ENCODE data around the gene USP3. TPM values are rescaled to one million over a fixed set of nuclear protein-coding genes. Genes with fewer than 3 reads are reported as not detected.

Gene USP3
- total and polyA plus RNA-seq, 9 of the 15 experiments (the other 6 are each of a cell fraction or from before 2014, with no cell fraction given), result 17.3 to 54.3 (median 34.8) TPM

DNA sequence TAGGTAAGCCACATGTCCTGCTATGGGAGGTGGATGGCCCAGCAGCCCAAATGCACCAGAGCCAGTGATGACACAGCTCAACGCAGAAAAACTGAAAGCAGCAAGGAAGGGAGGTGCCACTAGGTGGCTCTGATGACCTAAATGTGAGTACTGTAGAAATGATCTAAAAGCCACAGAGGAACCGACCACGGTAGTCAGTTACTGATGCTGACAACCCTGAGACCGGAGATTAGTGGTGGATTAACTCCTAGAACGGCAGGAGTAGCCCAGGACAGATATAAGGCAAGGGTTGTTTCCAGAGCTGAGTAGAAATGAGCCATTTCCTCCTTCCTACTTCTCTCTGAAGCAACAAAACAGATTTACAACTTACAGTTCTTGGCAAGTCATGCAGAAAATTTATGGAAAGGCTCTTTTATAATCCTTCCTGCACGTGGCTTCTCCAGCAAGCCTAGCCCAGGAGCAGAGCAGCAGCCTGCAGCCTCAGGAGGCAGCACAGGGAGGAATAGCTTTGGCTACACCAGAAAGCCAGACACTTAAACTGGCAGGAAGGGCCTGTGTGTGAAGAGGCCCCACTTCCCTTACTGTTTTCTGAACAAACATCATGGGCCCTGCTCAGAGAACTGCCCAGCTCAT lies 105.9 kb downstream of the USP3 start (continued):
- TF ChIP-seq ATF1 (CRISPR knock-in tag; IDR thresholded peaks at IDR 0.05) (no peak), ATF1 (tag; IDR thresholded peaks at IDR 0.05) (0 out of 2 replicates have a peak, but pooled peaks have one; percentile 20), ZNF584 (CRISPR knock-in tag; IDR thresholded peaks at IDR 0.05; ENCODE audit: low read depth) (no peak), CC2D1A (IDR thresholded peaks at IDR 0.05) (no peak), PHF20 (IDR thresholded peaks at IDR 0.05; ENCODE audit: partially characterized antibody) (no peak), HMBOX1 (IDR thresholded peaks at IDR 0.05) (peak; percentile 95), REST (IDR thresholded peaks at IDR 0.05; ENCODE audit: borderline replicate concordance) (peak; percentile 70; the same call in 1 of the 2 replicates), REST (CRISPR knock-in tag; IDR thresholded peaks at IDR 0.05; ENCODE audit: low read depth) (no peak), ZNF586 (CRISPR knock-in tag; conservative IDR thresholded peaks at IDR 0.05) (no peak), RUNX1 (IDR thresholded peaks at IDR 0.05; ENCODE audit: low read depth) (no peak), USF1 (CRISPR knock-in tag; IDR thresholded peaks at IDR 0.05) (0 out of 2 replicates have a peak, but pooled peaks have one; percentile 10), ZNF133 (CRISPR knock-in tag; IDR thresholded peaks at IDR 0.05) (no peak), L3MBTL2 (IDR thresholded peaks at IDR 0.05) (no peak), SREBF2 (CRISPR knock-in tag; IDR thresholded peaks at IDR 0.05) (no peak), CAMTA2 (CRISPR knock-in tag; conservative IDR thresholded peaks at IDR 0.05) (no peak), RBFOX2 (IDR thresholded peaks at IDR 0.05; ENCODE audit: low read depth, low read length) (no peak), SAFB2 (IDR thresholded peaks at IDR 0.05; ENCODE audit: borderline replicate concordance, low read depth, low read length, severe bottlenecking) (no peak), NCOA1 (IDR thresholded peaks at IDR 0.05; ENCODE audit: low read depth) (no peak)
- TF ChIP-seq, protein P1, sequence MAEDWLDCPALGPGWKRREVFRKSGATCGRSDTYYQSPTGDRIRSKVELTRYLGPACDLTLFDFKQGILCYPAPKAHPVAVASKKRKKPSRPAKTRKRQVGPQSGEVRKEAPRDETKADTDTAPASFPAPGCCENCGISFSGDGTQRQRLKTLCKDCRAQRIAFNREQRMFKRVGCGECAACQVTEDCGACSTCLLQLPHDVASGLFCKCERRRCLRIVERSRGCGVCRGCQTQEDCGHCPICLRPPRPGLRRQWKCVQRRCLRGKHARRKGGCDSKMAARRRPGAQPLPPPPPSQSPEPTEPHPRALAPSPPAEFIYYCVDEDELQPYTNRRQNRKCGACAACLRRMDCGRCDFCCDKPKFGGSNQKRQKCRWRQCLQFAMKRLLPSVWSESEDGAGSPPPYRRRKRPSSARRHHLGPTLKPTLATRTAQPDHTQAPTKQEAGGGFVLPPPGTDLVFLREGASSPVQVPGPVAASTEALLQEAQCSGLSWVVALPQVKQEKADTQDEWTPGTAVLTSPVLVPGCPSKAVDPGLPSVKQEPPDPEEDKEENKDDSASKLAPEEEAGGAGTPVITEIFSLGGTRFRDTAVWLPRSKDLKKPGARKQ (CRISPR knock-in tag; IDR thresholded peaks at IDR 0.05), result no peak

All from K562 (cell line).